Mucosa of gallbladder (tissue), 1 donor: Measurements from ENCODE around the gene GRAMD2B. TPM values are rescaled to one million over a fixed set of nuclear protein-coding genes. Genes with fewer than 3 reads are reported as not detected.
A peak's percentile ranks its signal among the peaks of the same experiment; 100 is the strongest.

Experiments used
- DNase-seq: peaks from one replicate; pipeline ENCODE4 v3.0.0-alpha.2; 2020; ENCODE audit warnings: low spot score
- total RNA-seq: library from RNA; stranded (reverse); gene quantifications from one replicate; pipeline ENCODE4 v1.2.1, GENCODE V29; 2021
- donor health status: DM: no; HTN: no; CAD: no.

The GRAMD2B gene
- total RNA-seq, 1 donor from 2014 or later, result 18.8 TPM

- DNase-seq, result no peak
These were observed 113.7 kb downstream of the GRAMD2B start for GRCh38 chr5:126536874-126537273.

- no peak for DNase-seq
These were observed 115.4 kb downstream of the GRAMD2B start for GRCh38 chr5:126538579-126538978.

- no peak for DNase-seq
These were observed 117.4 kb downstream of the GRAMD2B start for GRCh38 chr5:126540631-126541030.

- DNase-seq, result no peak
These were observed 119.2 kb downstream of the GRAMD2B start for GRCh38 chr5:126542441-126542840.

GRCh38 chr5:126543009-126543408 is 119.8 kb downstream of the GRAMD2B start:
- DNase-seq, result no peak

- peak; percentile 21 for DNase-seq
These were observed 120.5 kb downstream of the GRAMD2B start for GRCh38 chr5:126543660-126544059.

Other genes with a start within 250 kb of the GRAMD2B start
- gene ALDH7A1, start 171.8 kb downstream of the GRAMD2B start, total RNA-seq, result 42.6 TPM
- gene PHAX, start 177.5 kb downstream of the GRAMD2B start, total RNA-seq, result 30.2 TPM